Stimulated activated CD4-positive, alpha-beta T cell treated with anti-CD3 and anti-CD28 coated beads, Interleukin-1b, Interleukin-23, amount 100 ng/mL, for 24 hours (primary cell): ENCODE measurements around the gene ERP27.

Source experiments
- DNase-seq, 4 experiments: peaks; one replicate each; pipeline ENCODE4 v3.0.0-alpha.2; 2020; ENCODE audit warnings: low read depth in 4 of 4, low spot score in 1 of 4

ERP27 gene

GRCh38 chr12:14938301-14938700 is at the start of gene ERP27:
Gene ERP27 (minus strand): TSS chr12:14938537. CDS start chr12:14938508, 29 bp downstream.
- DNase-seq: no peak

GRCh38 chr12:14988035-14988434 is 49.7 kb upstream of the ERP27 start:
- no peak for DNase-seq

- DNase-seq: no peak
Measured at GRCh38 chr12:14986449-14986848, 48.1 kb upstream of the ERP27 start.

GRCh38 chr12:14984766-14985285 is 46.5 kb upstream of the ERP27 start:
- no peak for DNase-seq

GRCh38 chr12:14984036-14984435 is 45.7 kb upstream of the ERP27 start:
- no peak for DNase-seq

- DNase-seq: no peak
Measured at GRCh38 chr12:14982991-14983390, 44.7 kb upstream of the ERP27 start.

- DNase-seq: no peak
Measured at GRCh38 chr12:14982562-14982961, 44.2 kb upstream of the ERP27 start.

GRCh38 chr12:14981049-14981448 is 42.7 kb upstream of the ERP27 start:
- DNase-seq: no peak

GRCh38 chr12:14979468-14979867 is 41.1 kb upstream of the ERP27 start:
- DNase-seq: no peak

- no peak for DNase-seq
Measured at GRCh38 chr12:14976658-14977057, 38.3 kb upstream of the ERP27 start.

- no peak for DNase-seq
Measured at GRCh38 chr12:14975457-14975856, 37.1 kb upstream of the ERP27 start.

- no peak for DNase-seq
Measured at GRCh38 chr12:14974633-14975032, 36.3 kb upstream of the ERP27 start.

GRCh38 chr12:14972816-14973215 is 34.5 kb upstream of the ERP27 start, which contains the start of gene PDE6H:
Gene PDE6H (plus strand): TSS chr12:14973042. CDS start chr12:14978013, 4,971 bp downstream.
- no peak for DNase-seq

- DNase-seq: no peak
Measured at GRCh38 chr12:14970473-14970872, 32.1 kb upstream of the ERP27 start.

GRCh38 chr12:14968478-14968877 is 30.1 kb upstream of the ERP27 start:
- no peak for DNase-seq

GRCh38 chr12:14965221-14965620 is 26.9 kb upstream of the ERP27 start:
- DNase-seq: no peak

GRCh38 chr12:14964406-14964805 is 26.1 kb upstream of the ERP27 start:
- DNase-seq: no peak

- DNase-seq: no peak
Measured at GRCh38 chr12:14963520-14963919, 25.2 kb upstream of the ERP27 start.

GRCh38 chr12:14962797-14963196 is 24.5 kb upstream of the ERP27 start:
- DNase-seq: no peak

- no peak for DNase-seq
Measured at GRCh38 chr12:14962153-14962539, 23.8 kb upstream of the ERP27 start.

GRCh38 chr12:14961466-14962152 is 23.3 kb upstream of the ERP27 start, which contains the start of gene ARHGDIB:
Gene ARHGDIB (minus strand): TSS chr12:14961601. CDS start chr12:14950712, 10,889 bp downstream.
- peak in 1 of 4 experiments; percentile 54 for DNase-seq

- no peak for DNase-seq
Measured at GRCh38 chr12:14960548-14961465, 22.5 kb upstream of the ERP27 start.
